Esophagus (tissue), 2 donors: ENCODE results near the gene GSTK1. TPM values are rescaled to one million over a fixed set of nuclear protein-coding genes. Genes with fewer than 3 reads are reported as not detected.

Experiments
- H3K27ac ChIP-seq, 2 donors: one replicate each; pipeline ENCODE4 v1.5.1; 2013; ENCODE audit warnings: low read depth in 2 of 2, mild to moderate bottlenecking in 2 of 2, inconsistent platforms in 1 of 2, low read length in 1 of 2, moderate library complexity in 1 of 2
- H3K27me3 ChIP-seq, 2 donors: one replicate each; pipeline ENCODE4 v1.6.1; 2013; ENCODE audit warnings: low read length in 2 of 2, control low read depth in 1 of 2, mild to moderate bottlenecking in 1 of 2; ENCODE audit not compliant: insufficient read depth in 2 of 2, control insufficient read depth in 1 of 2
- H3K36me3 ChIP-seq, 2 donors: one replicate each; pipeline ENCODE4 v1.6.1; 2013; ENCODE audit warnings: low read length in 1 of 2; ENCODE audit not compliant: control insufficient read depth in 2 of 2, insufficient read depth in 2 of 2
- H3K4me1 ChIP-seq, 2 donors: one replicate each; pipeline ENCODE4 v1.6.1; 2013; ENCODE audit warnings: low read length in 1 of 2; ENCODE audit not compliant: control insufficient read depth in 2 of 2, insufficient read depth in 2 of 2
- H3K4me3 ChIP-seq, 2 donors: one replicate each; pipeline ENCODE4 v1.5.1; 2013; ENCODE audit warnings: low read length in 2 of 2, mild to moderate bottlenecking in 2 of 2, low read depth in 1 of 2, moderate library complexity in 1 of 2
- H3K9me3 ChIP-seq, 2 donors: one replicate each; pipeline ENCODE4 v1.6.1; 2013; ENCODE audit warnings: mild to moderate bottlenecking in 2 of 2, low read depth in 1 of 2, low read length in 1 of 2, moderate library complexity in 1 of 2; ENCODE audit not compliant: control insufficient read depth in 2 of 2, insufficient read depth in 1 of 2
- WGBS, 2 donors: extraction: QIAGEN DNeasy Blood & Tissue Kit; methylation state at CpG; one replicate each; pipeline ENCODE4 v1.1.7; 2013; 5-methylcytosine and 5-hydroxymethylcytosine counted together
- polyA plus RNA-seq, 2 donors: library from polyadenylated mRNA; stranded (reverse); fragments of 200-250 nt; gene quantifications; one replicate each; pipeline ENCODE4 v1.2.3, GENCODE V29; 2013
- donor health status: healthy with polysubstance abuse.
- donor health status: Bipolar disorder and iron deficiency.

GSTK1 gene
- polyA plus RNA-seq, 2 donors: 112 to 146 TPM

GRCh38 chr7:143281529-143281928 lies 18.3 kb downstream of the GSTK1 start:
- no peak overlapping the region for H3K4me3 ChIP-seq
- WGBS, 2 donors: 84 to 93% methylated on average over 2 of the region's 2 CpGs
- H3K9me3 ChIP-seq: no peaks in the 10 kb centered on the region
- no peaks in the 10 kb centered on the region for H3K27me3 ChIP-seq
- H3K27ac ChIP-seq: no peak overlapping the region
- no peaks in the 10 kb centered on the region for H3K36me3 ChIP-seq
- no peaks in the 10 kb centered on the region for H3K4me1 ChIP-seq

DNA sequence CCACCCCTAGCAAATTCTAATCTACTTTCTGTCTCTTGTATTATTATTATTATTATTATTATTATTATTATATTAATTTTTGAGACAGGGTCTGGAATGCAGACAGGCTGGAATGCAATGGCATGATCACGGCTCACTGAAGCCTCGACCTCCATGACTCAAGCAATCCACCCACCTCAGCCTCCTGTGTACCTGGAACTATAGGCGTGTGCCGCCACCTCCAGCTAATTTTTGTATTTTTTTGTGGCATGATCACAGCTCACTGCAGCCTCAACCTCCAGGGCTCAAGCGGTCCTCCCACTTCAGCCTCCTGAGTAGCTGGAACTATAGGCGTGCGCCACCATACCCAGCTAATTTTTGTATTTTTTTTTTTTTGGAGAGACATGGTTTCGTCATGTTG lies 18.9 kb downstream of the GSTK1 start:
- no peak overlapping the region for H3K4me3 ChIP-seq
- WGBS, 2 donors: 94 to 95% methylated on average over 8 of the region's 8 CpGs
- no peak overlapping the region for H3K27ac ChIP-seq
- H3K27me3 ChIP-seq: no peaks in the 10 kb centered on the region
- H3K4me1 ChIP-seq: no peaks in the 10 kb centered on the region
- H3K9me3 ChIP-seq: no peaks in the 10 kb centered on the region
- H3K36me3 ChIP-seq: no peaks in the 10 kb centered on the region

DNA sequence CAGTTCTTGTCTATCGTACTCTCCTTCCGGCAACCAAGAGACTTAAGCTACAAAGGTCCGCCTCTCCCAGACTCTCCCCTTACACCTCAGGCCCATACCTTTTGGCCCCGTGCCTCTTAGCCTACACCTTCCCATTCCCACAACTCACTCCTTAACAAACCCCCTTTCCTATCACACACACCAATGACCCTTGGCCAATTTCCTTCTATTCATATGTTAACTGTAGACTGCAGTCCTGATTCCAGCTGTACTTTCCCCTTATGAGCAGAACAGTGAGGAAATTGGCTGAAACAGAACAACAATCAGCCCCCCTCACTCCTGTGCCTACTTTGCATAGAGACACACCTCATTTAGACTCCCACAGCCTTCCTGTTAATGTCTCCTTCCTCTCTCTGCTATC lies 20.1 kb downstream of the GSTK1 start:
- WGBS, 2 donors: 83 to 87% methylated on average over 4 of the region's 4 CpGs
- Histone ChIP-seq H3K4me3 (no peak overlapping the region), H3K36me3 (no peaks in the 10 kb centered on the region), H3K9me3 (no peaks in the 10 kb centered on the region), H3K27ac (no peak overlapping the region), H3K27me3 (no peaks in the 10 kb centered on the region), H3K4me1 (peaks cover 0 to 3% of the 10 kb centered on the region in 2 donors)

DNA sequence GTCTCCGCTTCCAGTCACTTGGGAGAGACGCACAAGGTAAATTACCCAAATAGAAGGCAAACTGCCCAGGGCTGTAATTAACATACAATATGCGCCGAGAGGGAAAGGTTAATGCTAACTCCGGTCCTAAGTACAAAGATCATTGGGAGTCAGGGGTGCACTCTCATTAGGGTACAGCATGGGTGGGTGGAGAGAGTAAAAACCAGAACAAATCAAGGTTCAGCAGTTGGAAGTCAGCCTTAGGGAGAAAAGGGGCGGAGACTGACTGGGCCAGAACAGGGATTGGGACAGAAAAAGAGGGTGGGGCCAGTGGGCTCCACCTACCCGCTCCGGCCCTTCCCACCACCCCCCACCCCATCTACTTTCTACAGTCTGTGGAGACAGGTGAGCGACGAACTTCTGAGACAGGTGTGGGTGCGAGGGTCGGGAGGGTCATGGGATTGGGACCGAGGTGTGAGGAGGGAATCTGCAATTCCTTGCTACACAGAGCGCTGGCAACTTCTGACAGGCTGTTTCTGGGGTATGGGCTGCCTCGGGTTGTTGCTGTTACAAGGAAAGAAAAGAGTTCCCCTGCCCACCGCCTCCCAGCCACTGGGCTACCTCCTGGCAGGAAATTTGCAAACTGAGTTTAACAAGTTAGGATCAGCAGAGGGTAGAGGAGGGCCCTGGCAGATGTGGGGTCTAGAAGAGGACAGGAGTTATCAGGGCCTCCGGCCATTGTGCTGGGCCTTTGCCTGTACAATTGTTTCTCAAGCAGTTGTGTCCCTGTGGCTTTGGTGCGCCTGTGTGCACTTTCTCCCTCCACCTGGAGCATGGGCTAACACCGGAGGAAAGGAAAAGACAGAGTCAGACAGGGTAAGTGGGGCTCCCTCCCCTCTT lies 21.6 kb downstream of the GSTK1 start, which contains the start of gene TMEM139:
TSS of gene TMEM139 (plus strand) at position 368 of the 879 bp plus-strand sequence. CDS start 1,000 bp downstream, outside the sequence.
- Histone ChIP-seq H3K9me3 (no peaks in the 10 kb centered on the region), H3K36me3 (no peaks in the 10 kb centered on the region), H3K4me3 (peak within 1 kb of the TSS in 1 of 2 donors; percentile 11), H3K27ac (no peak within 1 kb of the TSS), H3K27me3 (no peaks in the 10 kb centered on the region), H3K4me1 (peaks cover 0 to 3% of the 10 kb centered on the region in 2 donors)
- 44 to 63% methylated on average over 19 of the region's 19 CpGs for WGBS, 2 donors

DNA sequence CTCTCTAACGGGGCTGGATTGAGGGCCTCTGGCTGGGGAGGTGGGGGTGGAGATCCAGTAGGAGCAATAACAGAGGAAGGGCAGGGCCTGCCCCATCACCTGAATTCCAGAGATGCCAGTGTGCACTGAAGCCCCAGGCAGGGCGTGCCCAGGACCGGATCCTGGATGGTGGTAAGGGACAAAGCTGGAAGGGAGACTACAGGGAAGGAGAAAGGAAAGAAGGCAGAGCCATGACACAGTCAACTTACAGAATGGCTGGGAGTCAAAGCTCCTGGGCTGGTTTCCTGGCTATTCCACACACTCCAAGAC lies 22.2 kb downstream of the GSTK1 start:
- Histone ChIP-seq H3K4me3 (no peak overlapping the region), H3K9me3 (no peaks in the 10 kb centered on the region), H3K27me3 (no peaks in the 10 kb centered on the region), H3K4me1 (peaks cover 0 to 3% of the 10 kb centered on the region in 2 donors), H3K36me3 (no peaks in the 10 kb centered on the region), H3K27ac (no peak overlapping the region)
- WGBS, 2 donors: 44 to 57% methylated on average over 3 of the region's 3 CpGs

DNA sequence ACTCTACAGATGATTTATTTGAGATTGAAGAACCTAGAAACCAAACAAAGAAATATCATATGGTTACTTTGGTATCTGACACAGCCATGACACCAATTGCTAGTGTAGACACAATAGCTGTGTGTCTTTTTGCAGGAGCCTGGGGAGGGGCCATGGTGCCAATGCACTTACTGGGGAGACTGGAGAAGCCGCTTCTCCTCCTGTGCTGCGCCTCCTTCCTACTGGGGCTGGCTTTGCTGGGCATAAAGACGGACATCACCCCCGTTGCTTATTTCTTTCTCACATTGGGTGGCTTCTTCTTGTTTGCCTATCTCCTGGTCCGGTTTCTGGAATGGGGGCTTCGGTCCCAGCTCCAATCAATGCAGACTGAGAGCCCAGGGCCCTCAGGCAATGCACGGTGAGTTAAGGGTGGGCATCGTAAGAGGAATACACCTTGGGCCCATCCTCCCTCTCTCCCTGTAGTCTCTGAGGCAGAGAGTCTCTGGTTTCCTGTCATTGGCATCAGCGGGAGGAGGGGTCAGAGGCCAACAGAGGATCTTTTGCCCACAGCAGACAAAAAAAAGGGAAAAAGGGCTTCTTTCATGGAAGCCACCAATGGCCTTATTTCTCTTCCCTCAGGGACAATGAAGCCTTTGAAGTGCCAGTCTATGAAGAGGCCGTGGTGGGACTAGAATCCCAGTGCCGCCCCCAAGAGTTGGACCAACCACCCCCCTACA lies 22.7 kb downstream of the GSTK1 start:
- H3K4me1 ChIP-seq: peaks cover 0 to 5% of the 10 kb centered on the region in 2 donors
- no peaks in the 10 kb centered on the region for H3K36me3 ChIP-seq
- H3K27ac ChIP-seq: no peak overlapping the region
- no peaks in the 10 kb centered on the region for H3K27me3 ChIP-seq
- H3K9me3 ChIP-seq: no peaks in the 10 kb centered on the region
- no peak overlapping the region for H3K4me3 ChIP-seq
- WGBS, 2 donors: 96% methylated on average over 11 of the region's 11 CpGs

GRCh38 chr7:143286522-143286890 lies 23.3 kb downstream of the GSTK1 start:
- no peak overlapping the region for H3K27ac ChIP-seq
- 95 to 98% methylated on average over 6 of the region's 6 CpGs for WGBS, 2 donors

GRCh38 chr7:143287339-143287934 lies 24.2 kb downstream of the GSTK1 start:
- Histone ChIP-seq H3K27me3 (no peaks in the 10 kb centered on the region), H3K36me3 (peaks cover 3% of the 10 kb centered on the region in 2 donors), H3K9me3 (no peaks in the 10 kb centered on the region), H3K4me3 (peak overlapping the region; percentile 20 to 85), H3K27ac (peak overlapping the region; percentile 46 to 75), H3K4me1 (peaks cover 0 to 5% of the 10 kb centered on the region in 2 donors)
- WGBS, 2 donors: 75 to 81% methylated on average over 17 of the region's 17 CpGs

More at GRCh38 chr7:143286522-143286890, 23.3 kb downstream of the GSTK1 start:
- Histone ChIP-seq H3K36me3 (no peaks in the 10 kb centered on the region), H3K4me3 (no peak overlapping the region), H3K27me3 (no peaks in the 10 kb centered on the region), H3K4me1 (peaks cover 0 to 5% of the 10 kb centered on the region in 2 donors), H3K9me3 (no peaks in the 10 kb centered on the region)

DNA sequence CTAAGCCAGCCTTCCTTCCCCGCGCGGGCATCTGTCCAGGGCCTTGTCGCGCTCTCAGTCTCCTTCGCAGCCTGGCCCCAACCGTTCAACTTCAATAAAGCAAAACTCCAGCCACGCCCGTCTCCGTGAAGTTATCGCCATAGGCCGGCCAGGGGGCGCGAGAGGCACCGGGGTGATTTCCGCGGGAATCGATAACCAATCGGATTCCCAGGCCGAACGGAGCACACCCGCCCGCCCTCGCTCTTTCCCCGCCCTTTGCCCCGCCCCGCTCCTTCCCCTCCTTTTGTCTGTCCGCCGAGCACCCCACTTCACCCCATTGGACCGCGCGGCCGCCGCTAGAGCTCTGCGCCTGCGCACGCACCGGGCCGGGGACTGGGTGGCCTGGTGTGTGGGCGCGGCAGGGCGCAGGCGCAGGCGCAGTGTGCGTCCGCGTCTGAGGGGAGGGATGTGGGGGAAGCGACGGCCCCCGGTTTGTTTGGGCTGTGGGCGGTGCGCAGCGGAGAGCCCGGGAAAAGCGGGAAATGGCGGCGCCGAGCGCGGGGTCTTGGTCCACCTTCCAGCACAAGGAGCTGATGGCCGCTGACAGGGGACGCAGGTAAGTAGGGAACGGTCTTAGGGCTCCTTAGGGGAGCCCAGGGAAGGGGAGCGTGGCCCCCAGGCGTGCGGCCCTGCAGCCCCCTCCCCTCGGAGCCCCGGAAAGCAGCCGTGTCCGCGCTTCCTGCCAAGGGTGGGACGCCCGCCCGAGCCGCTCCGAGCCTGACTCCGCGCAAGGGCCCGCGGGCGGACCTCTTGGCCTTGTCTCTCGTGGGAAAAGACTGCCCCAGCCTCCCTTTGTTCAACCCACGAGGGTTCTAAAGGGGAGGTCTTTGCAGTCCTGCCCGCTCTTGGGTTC lies 24.9 kb downstream of the GSTK1 start, which contains the start of gene CASP2:
TSS of gene CASP2 (plus strand) at position 417 of the 892 bp plus-strand sequence. CDS start at position 522, 105 bp downstream.
- no peaks in the 10 kb centered on the region for H3K9me3 ChIP-seq
- WGBS, 2 donors: 2 to 4% methylated on average over 76 to 84 of the region's 84 CpGs
- no peaks in the 10 kb centered on the region for H3K27me3 ChIP-seq
- H3K4me3 ChIP-seq: peak within 1 kb of the TSS; percentile 85
- peaks cover 6 to 8% of the 10 kb centered on the region in 2 donors for H3K36me3 ChIP-seq
- peak within 1 kb of the TSS; percentile 71 to 91 for H3K27ac ChIP-seq
- H3K4me1 ChIP-seq: peaks cover 0 to 5% of the 10 kb centered on the region in 2 donors
